Panc1 (cell line): ENCODE results near the gene MEGF10. TPM values are rescaled to one million over a fixed set of nuclear protein-coding genes. Genes with fewer than 3 reads are reported as not detected.

ENCODE experiments used
- ATAC-seq: fragments of 200-7000 bp; cut with Tn5 transposase; 2 replicates; pipeline ENCODE4 v1.9.1; 2020; ENCODE audit warnings: mild to moderate bottlenecking, moderate library complexity
- BruUV-seq: library from RNA; stranded (reverse); fragments of 400-500 nt; replicated peaks from 2 replicates; lab custom pipeline; 2021; lab: Mats Ljungman, UMichigan
- CTCF ChIA-PET: fragments of 300-600 bp; sonication (Branson Sonifier 250); formaldehyde crosslinking; loops from one replicate; lab custom pipeline; 2022; ENCODE audit warnings: antibody characterized with exemption; lab: Charles Lee
- POLR2A ChIA-PET: fragments of 300-600 bp; sonication (Branson Sonifier 250); formaldehyde crosslinking; loops from one replicate; lab custom pipeline; 2022; ENCODE audit warnings: antibody characterized with exemption; lab: Charles Lee
- DNase-seq: peaks from one replicate; pipeline ENCODE4 v3.0.0-alpha.2; 2010; ENCODE audit warnings: low read depth, low spot score
- H3K27ac ChIP-seq: 2 replicates; pipeline ENCODE4 v1.5.1; 2011; ENCODE audit warnings: mild to moderate bottlenecking, low read length, inconsistent platforms
- H3K27me3 ChIP-seq: fragments of 200-500 bp; sonication (Bioruptor generic); 2 replicates; pipeline ENCODE4 v1.6.0; 2014; ENCODE audit warnings: low read length, inconsistent platforms; ENCODE audit not compliant: control insufficient read depth, insufficient read depth
- H3K36me3 ChIP-seq: fragments of 200-500 bp; sonication (Bioruptor generic); 2 replicates; pipeline ENCODE4 v1.5.1; 2014; ENCODE audit warnings: inconsistent platforms, mild to moderate bottlenecking, low read length, moderate library complexity; ENCODE audit not compliant: control insufficient read depth, insufficient read depth
- H3K4me1 ChIP-seq: 2 replicates; pipeline ENCODE4 v1.5.1; 2011; ENCODE audit warnings: inconsistent platforms, mild to moderate bottlenecking, low read length, moderate library complexity; ENCODE audit not compliant: control insufficient read depth, insufficient read depth
- H3K4me3 ChIP-seq, 2 experiments: 2 replicates each; pipeline ENCODE4 v1.5.1; 2011 to 2012; ENCODE audit warnings: low read depth in 2 of 2, low read length in 2 of 2, mild to moderate bottlenecking in 2 of 2, inconsistent platforms in 1 of 2, moderate library complexity in 1 of 2
- H3K9me3 ChIP-seq: fragments of 200-500 bp; sonication (Bioruptor generic); 2 replicates; pipeline ENCODE4 v1.5.1; 2014; ENCODE audit warnings: low read depth, mild to moderate bottlenecking, inconsistent platforms, low read length, moderate library complexity; ENCODE audit not compliant: control insufficient read depth, insufficient read depth
- CTCF ChIP-seq: fragments of 450-650 bp; IDR thresholded peaks from 2 replicates; pipeline ENCODE4 v1.5.1; 2017; ENCODE audit warnings: mild to moderate bottlenecking
- POLR2AphosphoS5 ChIP-seq: IDR thresholded peaks from 2 replicates; pipeline ENCODE4 v1.6.1; 2012; ENCODE audit warnings: mild to moderate bottlenecking, low read depth, low read length, moderate library complexity
- REST ChIP-seq, 2 experiments: IDR thresholded peaks; 2 replicates each; pipeline ENCODE4 v1.6.1; 2011 to 2012; ENCODE audit warnings: low read depth in 2 of 2, control low read depth in 1 of 2, low read length in 1 of 2, mild to moderate bottlenecking in 1 of 2, moderate library complexity in 1 of 2; ENCODE audit not compliant: insufficient read depth in 1 of 2
- SIN3A ChIP-seq: IDR thresholded peaks from 2 replicates; pipeline ENCODE4 v1.6.1; 2012; ENCODE audit warnings: low read depth, mild to moderate bottlenecking, low read length, moderate library complexity, borderline replicate concordance; ENCODE audit not compliant: insufficient read depth
- TCF7L2 ChIP-seq: IDR thresholded peaks from 2 replicates; pipeline ENCODE4 v1.6.1; 2011; ENCODE audit warnings: mild to moderate bottlenecking, low read depth, low read length, inconsistent platforms
- in situ Hi-C: cut with HindIII; loops from 2 replicates; pipeline ENCODE4 v1.10.0; 2016; ENCODE audit warnings: low sequenced_read_pairs, low pct_unique_long_range_greater_than_20kb
- intact Hi-C: fragments of 100-400 bp; cut with micrococcal nuclease; formaldehyde crosslinking; loops from one replicate; pipeline ENCODE4 v1.10.0; 2022; ENCODE audit not compliant: unreplicated experiment
- total RNA-seq: library from RNA; stranded (reverse); gene quantifications from one replicate; pipeline ENCODE4 v1.2.1, GENCODE V29; 2021; ENCODE audit not compliant: unreplicated experiment

MEGF10 gene
- total RNA-seq, 1 experiment from 2014 or later, result not detected

GRCh38 chr5:127306036-127306435, 15.4 kb downstream of the MEGF10 start:
- intact Hi-C loops, result no loop called here
- peaks cover 2% of the 10 kb centered on the region; the same call in 1 of the 2 replicates for H3K27me3 ChIP-seq
- TF ChIP-seq TCF7L2 (no peak), CTCF (no peak), POLR2AphosphoS5 (no peak), REST (IDR thresholded peaks at IDR 0.05; ENCODE audit: insufficient read depth in 1 of 2, low read depth in 2 of 2, low read length in 1 of 2) (no peak), SIN3A (no peak)
- no peak overlapping the region for H3K27ac ChIP-seq
- H3K9me3 ChIP-seq, result no peaks in the 10 kb centered on the region
- no peak overlapping the region for H3K4me3 ChIP-seq
- DNase-seq, result no peak
- no peaks in the 10 kb centered on the region for H3K4me1 ChIP-seq
- ChIA-PET CTCF (interaction anchor here (0.6 kb wide), 1 partner anchor 647 kb away, joined by 3 read pairs; no protein-coding TSS in a partner anchor), POLR2A (no interaction called here)
- H3K36me3 ChIP-seq, result no peaks in the 10 kb centered on the region
- ATAC-seq, result no peak
- BruUV-seq, result no TSS peak
- in situ Hi-C loops, result no loop called here

GRCh38 chr5:127306647-127307046, 16.1 kb downstream of the MEGF10 start:
- Histone ChIP-seq H3K4me3 (no peak overlapping the region), H3K36me3 (no peaks in the 10 kb centered on the region), H3K27ac (no peak overlapping the region), H3K4me1 (no peaks in the 10 kb centered on the region), H3K27me3 (peaks cover 4% of the 10 kb centered on the region), H3K9me3 (no peaks in the 10 kb centered on the region)
- DNase-seq (no peak), ATAC-seq (no peak)
- ChIA-PET POLR2A (no interaction called here), CTCF (no interaction called here)
- TF ChIP-seq TCF7L2, result no peak
- TF ChIP-seq POLR2AphosphoS5, result no peak
- no peak for TF ChIP-seq CTCF
- no peak for TF ChIP-seq REST (IDR thresholded peaks at IDR 0.05; ENCODE audit: insufficient read depth in 1 of 2, low read depth in 2 of 2, low read length in 1 of 2)
- TF ChIP-seq SIN3A, result no peak
- intact Hi-C loops, result no loop called here
- in situ Hi-C loops, result no loop called here
- no TSS peak for BruUV-seq
